Tibial nerve (tissue), 4 donors: ENCODE measurements around the gene NMT2. TPM values are rescaled to one million over a fixed set of nuclear protein-coding genes. Genes with fewer than 3 reads are reported as not detected.
"Not testable (repeated sequence)": the region's sequence is repeated elsewhere in the genome, so short reads cannot be mapped to it uniquely, and the experiment has no call there.

Experiments used
- DNase-seq, 2 donors: peaks; one replicate each; pipeline ENCODE4 v3.0.0-alpha.2; 2019; ENCODE audit warnings: low spot score in 2 of 2
- H3K27ac ChIP-seq, 4 donors: fragments of 200-600 bp; sonication (generic) in 3 of 4; one replicate each; pipeline ENCODE4 v1.5.1; 2017 to 2019; ENCODE audit warnings: mild to moderate bottlenecking in 1 of 4
- H3K27me3 ChIP-seq, 2 donors: fragments of 200-600 bp; sonication (generic) in 1 of 2; one replicate each; pipeline versions ENCODE4 v1.5.1 to v1.6.0; 2017 to 2019
- H3K36me3 ChIP-seq, 3 donors: fragments of 200-600 bp; sonication (generic); one replicate each; pipeline ENCODE4 v1.5.1; 2018 to 2019
- H3K4me1 ChIP-seq, 4 donors: fragments of 200-600 bp; sonication (generic) in 3 of 4; one replicate each; pipeline ENCODE4 v1.5.1; 2017 to 2019
- H3K4me3 ChIP-seq, 4 donors: fragments of 200-600 bp; sonication (generic) in 3 of 4; one replicate each; pipeline ENCODE4 v1.5.1; 2017 to 2019; ENCODE audit warnings: mild to moderate bottlenecking in 1 of 4, moderate library complexity in 1 of 4
- H3K9me3 ChIP-seq, 4 donors: fragments of 200-600 bp; sonication (generic) in 3 of 4; one replicate each; pipeline ENCODE4 v1.5.1; 2017 to 2019
- CTCF ChIP-seq, 5 experiments: fragments of 200-600 bp in 3 of 5; fragments of 450-650 bp in 2 of 5; sonication (generic) in 3 of 5; IDR thresholded peaks; one replicate each; pipeline ENCODE4 v1.5.1; 2016 to 2019; ENCODE audit warnings: antibody characterized with exemption in 5 of 5, mild to moderate bottlenecking in 3 of 5, moderate library complexity in 2 of 5
- EP300 ChIP-seq, 2 donors: sonication (generic); formaldehyde crosslinking; IDR thresholded peaks; one replicate each; pipeline ENCODE4 v1.6.1; 2017; ENCODE audit warnings: antibody characterized with exemption in 2 of 2, mild to moderate bottlenecking in 1 of 2
- POLR2A ChIP-seq, 2 donors: fragments of 450-650 bp; IDR thresholded peaks; one replicate each; pipeline ENCODE4 v1.6.1; 2017; ENCODE audit warnings: antibody characterized with exemption in 2 of 2, mild to moderate bottlenecking in 2 of 2, moderate library complexity in 2 of 2
- WGBS, 2 donors: methylation state at CpG; one replicate each; pipeline ENCODE4 v1.1.5; 2018; 5-methylcytosine and 5-hydroxymethylcytosine counted together
- total RNA-seq, 4 donors: library from RNA; depleted of rRNA; stranded (reverse); fragments of >200 nt; gene quantifications; one replicate each; pipeline ENCODE4 v1.1.0, GENCODE V29; 2016

NMT2 gene
- total RNA-seq, 4 donors from 2014 or later = 18.2 to 29.7 (median 24.0) TPM

- Histone ChIP-seq H3K27ac (peak overlapping the region in 1 of 4 donors; percentile 18), H3K36me3 (peaks cover 0 to 43% (median 0%) of the 10 kb centered on the region in 3 donors), H3K9me3 (no peaks in the 10 kb centered on the region), H3K4me1 (peaks cover 0 to 13% (median 0%) of the 10 kb centered on the region in 4 donors), H3K4me3 (no peak overlapping the region), H3K27me3 (no peaks in the 10 kb centered on the region)
- TF ChIP-seq CTCF (IDR thresholded peaks at IDR 0.05) (no peak), POLR2A (IDR thresholded peaks at IDR 0.05) (no peak), EP300 (IDR thresholded peaks at IDR 0.05) (no peak)
- DNase-seq = no peak
- 87 to 92% methylated on average over 8 of the region's 8 CpGs for WGBS, 2 donors
Measured at GRCh38 chr10:15210521-15210920, 42.0 kb upstream of the NMT2 start.

- TF ChIP-seq CTCF (IDR thresholded peaks at IDR 0.05) (peak; percentile 74 to 86 (median 77)), POLR2A (IDR thresholded peaks at IDR 0.05) (no peak)
- WGBS, 2 donors = 28 to 29% methylated on average over 14 of the region's 14 CpGs
- peak; percentile 76 to 91 for DNase-seq
- no peaks in the 10 kb centered on the region for H3K27me3 ChIP-seq
- H3K4me3 ChIP-seq = no peak overlapping the region
- H3K36me3 ChIP-seq = peaks cover 0 to 43% (median 0%) of the 10 kb centered on the region in 3 donors
- H3K9me3 ChIP-seq = no peaks in the 10 kb centered on the region
- peaks cover 0 to 13% (median 0%) of the 10 kb centered on the region in 4 donors for H3K4me1 ChIP-seq
- H3K27ac ChIP-seq = peak overlapping the region in 1 of 4 donors; percentile 8
Measured at GRCh38 chr10:15209827-15210509, 41.5 kb upstream of the NMT2 start.

GRCh38 chr10:15208221-15208620 lies 39.7 kb upstream of the NMT2 start:
- Histone ChIP-seq H3K4me3 (no peak overlapping the region), H3K36me3 (peaks cover 0 to 28% (median 0%) of the 10 kb centered on the region in 3 donors), H3K27ac (peak overlapping the region in 1 of 4 donors; percentile 35), H3K27me3 (no peaks in the 10 kb centered on the region), H3K4me1 (peaks cover 0 to 13% (median 0%) of the 10 kb centered on the region in 4 donors), H3K9me3 (no peaks in the 10 kb centered on the region)
- DNase-seq = no peak
- TF ChIP-seq POLR2A (IDR thresholded peaks at IDR 0.05) = no peak
- no peak for TF ChIP-seq CTCF (IDR thresholded peaks at IDR 0.05)
- no peak for TF ChIP-seq EP300 (IDR thresholded peaks at IDR 0.05)
- 87 to 89% methylated on average over 2 of the region's 2 CpGs for WGBS, 2 donors

GRCh38 chr10:15207410-15207809 lies 38.9 kb upstream of the NMT2 start:
- H3K36me3 ChIP-seq = peaks cover 0 to 20% (median 0%) of the 10 kb centered on the region in 3 donors
- H3K27ac ChIP-seq, H3K27me3 ChIP-seq, DNase-seq, H3K4me3 ChIP-seq, H3K9me3 ChIP-seq: not testable (repeated sequence)
- 95% methylated on average over 4 of the region's 4 CpGs for WGBS, 2 donors
- peaks cover 0 to 14% (median 0%) of the 10 kb centered on the region in 4 donors for H3K4me1 ChIP-seq

GRCh38 chr10:15202639-15203038 lies 34.1 kb upstream of the NMT2 start:
- no peak overlapping the region for H3K27ac ChIP-seq
- no peaks in the 10 kb centered on the region for H3K9me3 ChIP-seq
- DNase-seq = no peak
- 82 to 95% methylated on average over 2 of the region's 2 CpGs for WGBS, 2 donors
- TF ChIP-seq EP300 (IDR thresholded peaks at IDR 0.05) = no peak
- TF ChIP-seq POLR2A (IDR thresholded peaks at IDR 0.05) = no peak
- TF ChIP-seq CTCF (IDR thresholded peaks at IDR 0.05) = no peak
- no peak overlapping the region for H3K4me3 ChIP-seq
- peaks cover 0 to 6% (median 0%) of the 10 kb centered on the region in 3 donors for H3K36me3 ChIP-seq
- H3K4me1 ChIP-seq = peaks cover 0 to 20% (median 3%) of the 10 kb centered on the region in 4 donors
- no peaks in the 10 kb centered on the region for H3K27me3 ChIP-seq

GRCh38 chr10:15202301-15202621 lies 33.8 kb upstream of the NMT2 start:
- H3K4me3 ChIP-seq, H3K36me3 ChIP-seq, H3K27me3 ChIP-seq, DNase-seq, H3K27ac ChIP-seq, H3K9me3 ChIP-seq: not testable (repeated sequence)
- WGBS, 2 donors = 94% methylated on average over 8 of the region's 8 CpGs
- H3K4me1 ChIP-seq = peaks cover 0 to 20% (median 3%) of the 10 kb centered on the region in 4 donors
